Stimulated activated CD8-positive, alpha-beta memory T cell treated with anti-CD3 and anti-CD28 coated beads, Interleukin-7, amount 100 ng/mL, for 48 hours (primary cell): Measurements from ENCODE around the gene ADAMTS1.
"Not testable (repeated sequence)": the region's sequence is repeated elsewhere in the genome, so short reads cannot be mapped to it uniquely, and the experiment has no call there.

Source experiments
- DNase-seq, 2 donors: peaks; one replicate each; pipeline ENCODE4 v3.0.0-alpha.2; 2020; ENCODE audit warnings: low read depth in 1 of 2; ENCODE audit errors: extremely low read depth in 1 of 2

The ADAMTS1 gene

GRCh38 chr21:26845066-26845758, at the start of gene ADAMTS1:
ADAMTS1 (minus strand) TSS chr21:26845409; CDS start chr21:26844954, 455 bp downstream.
- DNase-seq: no peak

DNA sequence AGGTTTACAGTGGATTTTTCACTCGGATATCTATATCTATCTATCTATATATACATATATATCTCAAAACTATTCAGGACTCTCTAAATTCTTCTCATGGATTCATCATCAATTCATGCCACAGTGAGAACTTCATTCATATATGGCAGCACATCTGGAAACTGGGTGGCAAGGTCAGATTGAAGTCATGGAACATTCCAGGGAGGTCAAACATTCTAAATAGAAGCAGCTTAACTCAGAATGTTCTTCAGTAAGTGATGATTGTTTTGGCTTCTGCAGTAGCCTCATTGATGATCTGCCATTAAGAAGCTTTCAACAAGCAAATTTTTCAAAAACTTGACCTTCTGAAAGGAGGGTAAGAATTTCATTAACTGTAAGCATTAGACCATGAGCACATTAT, 46.9 kb upstream of the ADAMTS1 start:
- no peak for DNase-seq

- DNase-seq: no peak
These were observed 43.7 kb upstream of the ADAMTS1 start for GRCh38 chr21:26888931-26889330.

- DNase-seq: no peak
These were observed 43.0 kb upstream of the ADAMTS1 start for GRCh38 chr21:26888256-26888655.

GRCh38 chr21:26887251-26887650, 42.0 kb upstream of the ADAMTS1 start:
- DNase-seq: no peak

- no peak for DNase-seq
These were observed 39.2 kb upstream of the ADAMTS1 start for GRCh38 chr21:26884436-26884835.

DNA sequence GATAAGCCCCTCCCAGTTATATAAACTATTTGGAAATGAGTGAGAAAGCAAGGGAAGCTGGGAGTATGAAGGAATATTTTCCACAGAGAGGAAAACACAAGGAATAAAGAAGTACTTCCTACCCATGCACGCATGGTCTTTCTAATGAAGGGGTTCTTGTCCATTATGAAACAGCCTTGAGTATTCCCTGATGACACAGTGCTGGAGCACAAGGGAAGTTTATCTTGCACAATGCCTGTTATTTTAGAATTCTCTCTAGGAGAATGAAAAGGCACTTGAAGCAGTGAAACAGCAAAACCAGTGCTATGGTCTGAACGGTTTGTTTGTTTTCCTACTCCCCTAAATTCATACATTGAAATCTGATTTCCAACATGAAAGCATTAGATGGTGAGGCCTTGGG, 38.6 kb upstream of the ADAMTS1 start:
- no peak for DNase-seq

GRCh38 chr21:26881504-26882228, 36.5 kb upstream of the ADAMTS1 start:
- DNase-seq: no peak

DNA sequence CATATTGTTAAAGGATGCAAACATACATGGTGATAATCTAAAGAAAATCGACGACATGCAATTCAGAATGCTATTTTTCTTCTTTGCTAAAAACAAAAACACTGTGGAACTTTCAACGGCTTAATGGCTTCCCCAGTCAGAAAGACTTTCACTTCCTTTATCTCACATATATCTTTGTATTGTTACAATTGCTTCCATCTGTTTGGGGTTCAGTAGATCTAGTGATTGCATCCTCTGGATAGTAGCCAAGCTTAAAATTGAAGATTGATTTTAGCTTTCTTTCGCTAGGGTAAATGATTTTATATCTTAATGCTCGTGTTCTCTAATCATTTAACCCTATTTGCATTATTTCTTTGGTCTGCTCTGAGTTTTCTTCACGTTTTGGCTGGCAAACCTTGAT, 31.8 kb upstream of the ADAMTS1 start:
- no peak for DNase-seq

- DNase-seq: no peak
These were observed 29.1 kb upstream of the ADAMTS1 start for GRCh38 chr21:26874347-26874746.

GRCh38 chr21:26865857-26866256, 20.6 kb upstream of the ADAMTS1 start:
- DNase-seq: no peak

DNA sequence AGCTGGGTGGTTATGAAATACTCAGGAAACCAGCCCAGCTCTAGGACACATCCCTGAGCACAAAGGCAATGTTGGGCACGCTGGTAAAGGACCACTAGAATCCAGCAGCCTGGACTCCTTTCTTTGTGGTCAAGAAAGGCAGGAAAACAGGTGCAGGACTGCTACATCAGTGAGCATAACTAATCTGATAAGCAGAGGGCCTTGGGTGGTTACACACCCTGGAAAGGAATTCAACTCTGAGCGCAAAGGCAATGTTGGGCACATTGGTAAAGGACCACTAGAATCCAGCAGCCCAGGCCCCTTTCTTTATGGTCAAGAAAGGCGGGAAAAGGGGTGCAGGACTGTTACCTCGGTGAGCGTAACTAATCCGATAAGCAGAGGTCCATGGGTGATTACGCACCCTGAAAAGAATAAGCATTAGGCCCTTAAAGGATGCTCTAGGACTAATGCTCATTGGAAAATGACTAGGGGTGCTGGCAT, 11.7 kb upstream of the ADAMTS1 start:
- not testable (repeated sequence) for DNase-seq

DNA sequence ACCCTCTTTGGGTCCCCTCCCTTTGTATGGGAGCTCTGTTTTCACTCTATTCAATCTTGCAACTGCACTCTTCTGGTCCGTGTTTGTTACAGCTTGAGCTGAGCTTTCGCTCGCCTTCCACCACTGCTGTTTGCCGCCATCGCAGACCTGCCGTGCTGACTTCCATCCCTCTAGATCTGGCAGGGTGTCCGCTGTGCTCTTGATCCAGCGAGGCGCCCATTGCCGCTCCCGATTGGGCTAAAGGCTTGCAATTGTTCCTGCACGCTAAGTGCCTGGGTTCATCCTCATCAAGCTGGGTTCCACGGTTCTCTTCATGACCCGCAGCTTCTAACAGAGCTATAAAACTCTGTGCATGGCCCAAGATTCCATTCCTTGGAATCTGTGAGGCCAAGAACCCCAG, 9.5 kb upstream of the ADAMTS1 start:
- DNase-seq: not testable (repeated sequence)

DNA sequence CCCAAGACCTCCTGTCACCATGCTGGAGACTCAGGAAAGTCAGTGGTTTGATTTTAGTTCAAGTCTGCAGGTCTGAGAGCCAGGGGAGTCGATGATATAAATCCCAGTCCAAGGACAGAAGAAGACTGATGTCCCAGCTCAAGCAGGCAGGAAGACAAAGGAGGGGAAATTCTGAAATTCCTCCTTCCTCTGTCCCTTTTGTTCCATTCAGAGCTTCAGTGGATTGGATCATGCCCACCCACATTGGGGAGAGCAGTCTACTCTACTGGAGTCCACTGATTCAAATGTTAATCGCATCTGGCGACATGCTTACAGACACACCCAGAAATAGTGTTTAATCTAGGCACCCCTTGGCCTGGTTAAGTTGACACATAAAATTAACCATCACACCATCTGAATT, 7.2 kb upstream of the ADAMTS1 start:
- no peak for DNase-seq

DNA sequence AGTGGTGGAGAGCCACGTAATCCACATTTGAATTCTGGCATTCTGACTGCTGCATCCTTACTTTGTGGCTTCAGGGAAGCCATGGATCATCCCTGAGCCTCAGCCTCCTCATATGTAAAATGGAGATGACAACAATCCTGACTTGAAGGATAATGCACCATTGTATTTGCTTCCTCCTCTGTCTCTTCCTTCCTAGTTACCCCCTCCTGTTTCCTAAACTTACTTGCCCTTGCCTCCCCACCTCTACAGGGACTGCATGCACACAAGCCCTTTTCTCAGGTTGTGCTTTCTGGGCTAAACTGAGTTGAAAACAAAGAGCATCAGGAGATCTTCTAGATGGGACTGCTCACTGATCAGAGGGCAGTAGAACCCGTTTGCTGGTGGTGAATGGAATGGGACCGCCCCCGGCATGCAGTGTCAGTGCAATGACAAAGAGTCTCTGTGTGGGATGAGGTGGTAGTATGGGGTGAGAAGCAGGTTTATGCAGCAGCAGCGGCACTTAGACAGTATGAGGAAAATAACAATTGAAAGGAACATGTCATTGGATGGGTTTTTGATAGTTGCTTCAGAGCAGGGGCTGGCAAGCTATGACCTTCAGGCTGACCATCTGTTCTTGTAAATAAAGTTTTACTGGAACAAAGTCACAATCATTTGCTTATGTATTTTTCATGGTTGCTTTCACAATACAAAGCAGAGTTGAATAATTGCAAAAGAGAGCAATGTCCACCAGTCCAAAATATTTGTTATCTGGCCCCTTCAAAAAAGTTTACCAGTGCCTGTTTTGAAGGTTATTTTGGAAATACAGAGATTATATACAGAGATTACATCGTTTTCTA, 6.1 kb upstream of the ADAMTS1 start:
- DNase-seq: no peak

- no peak for DNase-seq
These were observed 5.0 kb upstream of the ADAMTS1 start for GRCh38 chr21:26850116-26850643.

GRCh38 chr21:26849428-26850115, 4.4 kb upstream of the ADAMTS1 start:
- DNase-seq: no peak

DNA sequence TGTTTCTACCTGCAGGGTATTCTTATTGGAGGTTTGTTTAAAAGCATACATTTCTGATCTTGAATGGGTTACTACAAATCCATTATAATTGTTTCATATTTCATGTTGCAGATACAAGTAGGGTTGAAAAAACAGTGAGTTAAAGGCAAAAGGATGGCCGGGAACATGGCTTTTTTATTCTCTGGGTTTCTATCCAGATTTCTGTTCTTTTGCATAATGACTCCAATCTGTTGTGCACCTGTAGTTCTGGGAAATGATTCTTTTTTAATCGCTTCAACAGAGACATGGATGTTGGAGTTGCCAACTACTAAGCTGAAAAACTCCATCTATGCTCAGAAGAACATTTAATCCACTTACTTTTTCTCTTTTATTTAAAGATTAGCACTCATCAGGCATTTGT, 2.7 kb upstream of the ADAMTS1 start:
- no peak for DNase-seq

- no peak for DNase-seq
These were observed 1.8 kb upstream of the ADAMTS1 start for GRCh38 chr21:26847002-26847401.

DNA sequence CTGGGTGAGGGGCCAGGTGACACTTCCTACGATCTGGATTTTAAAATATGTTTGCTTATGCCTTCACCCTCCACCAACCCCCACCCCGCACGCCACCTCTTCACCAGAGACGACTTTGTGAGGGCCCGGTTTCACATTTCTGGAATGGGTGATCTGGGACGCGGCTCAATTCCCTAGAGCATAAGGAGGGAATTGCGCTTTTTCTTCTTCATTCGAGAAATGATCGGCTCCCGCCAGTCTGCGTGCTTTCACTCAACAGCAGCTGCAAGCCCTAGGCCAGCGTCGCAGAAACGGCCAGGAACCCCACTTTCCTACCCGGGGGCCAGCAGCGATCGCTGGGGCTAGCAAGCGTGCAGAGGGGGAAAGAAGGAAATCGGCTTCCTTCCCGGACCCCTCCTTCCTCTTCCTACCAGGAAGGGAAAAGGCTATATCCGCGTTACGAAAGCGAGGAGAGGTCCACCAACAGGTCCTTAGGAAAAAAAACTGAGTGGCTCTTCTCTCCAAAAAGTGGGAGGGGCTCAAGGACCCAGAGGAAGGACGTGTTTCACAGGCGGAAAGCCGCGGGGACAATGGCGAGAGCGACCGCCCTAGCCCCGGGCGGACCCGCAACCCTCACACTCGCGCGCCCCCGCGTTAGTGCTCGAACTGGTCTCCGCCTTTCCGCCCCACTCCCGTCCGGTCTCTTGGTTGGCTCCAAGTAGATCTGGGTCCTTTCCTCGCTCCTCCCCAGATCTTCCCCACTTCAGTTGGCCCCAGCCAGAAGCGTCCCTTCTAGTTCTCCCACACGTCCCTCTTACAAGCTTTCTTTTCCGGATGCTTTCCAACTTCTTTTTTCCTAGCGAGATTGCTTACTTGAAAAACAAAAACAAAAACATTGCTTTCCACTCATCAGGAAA, 1.1 kb upstream of the ADAMTS1 start:
- no peak for DNase-seq
